Inflammatory macrophage (primary cell): ENCODE results near the gene CUL1.

Experiments
- DNase-seq, 2 donors: peaks; one replicate each; pipeline ENCODE4 v3.0.0-alpha.2; 2020 to 2022

The CUL1 gene

DNA sequence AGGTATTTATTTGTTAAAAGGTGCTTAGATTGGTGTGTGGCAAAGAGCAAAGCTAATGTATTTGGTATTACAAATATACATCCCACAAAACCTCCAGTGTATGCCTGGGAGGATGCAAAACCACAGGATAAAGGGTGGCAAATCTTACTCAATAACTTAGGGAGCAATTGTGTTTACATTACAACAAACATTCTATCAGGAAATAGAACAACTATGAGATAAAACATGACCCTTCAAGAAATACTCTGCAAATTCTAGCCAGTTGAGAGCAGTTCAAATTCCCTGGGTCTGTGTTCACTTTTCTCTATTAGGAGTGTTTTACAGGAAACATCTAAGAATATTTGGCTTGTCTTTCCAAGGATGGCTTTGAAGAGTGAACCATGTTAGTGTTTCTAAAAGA lies 64.9 kb downstream of the CUL1 start:
- DNase-seq, result no peak

DNA sequence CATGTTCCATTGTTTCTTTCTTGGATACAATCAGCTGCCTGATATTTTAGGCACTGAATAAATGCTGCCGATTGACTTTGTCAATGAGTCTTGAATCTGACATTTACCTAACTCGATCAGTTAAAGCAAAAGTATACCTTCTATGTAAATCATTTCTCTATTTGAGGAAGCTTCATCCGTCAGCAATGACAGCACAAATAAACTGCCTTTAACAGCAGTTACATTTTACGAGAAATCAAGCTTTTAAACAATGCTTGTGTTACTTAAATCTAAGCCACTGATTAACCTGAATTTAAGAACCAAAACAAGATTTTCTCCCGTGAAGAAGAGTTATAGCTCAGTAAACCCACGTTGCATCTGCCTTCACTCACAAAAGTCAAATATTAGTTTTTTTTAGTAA lies 71.3 kb downstream of the CUL1 start:
- DNase-seq, result no peak

DNA sequence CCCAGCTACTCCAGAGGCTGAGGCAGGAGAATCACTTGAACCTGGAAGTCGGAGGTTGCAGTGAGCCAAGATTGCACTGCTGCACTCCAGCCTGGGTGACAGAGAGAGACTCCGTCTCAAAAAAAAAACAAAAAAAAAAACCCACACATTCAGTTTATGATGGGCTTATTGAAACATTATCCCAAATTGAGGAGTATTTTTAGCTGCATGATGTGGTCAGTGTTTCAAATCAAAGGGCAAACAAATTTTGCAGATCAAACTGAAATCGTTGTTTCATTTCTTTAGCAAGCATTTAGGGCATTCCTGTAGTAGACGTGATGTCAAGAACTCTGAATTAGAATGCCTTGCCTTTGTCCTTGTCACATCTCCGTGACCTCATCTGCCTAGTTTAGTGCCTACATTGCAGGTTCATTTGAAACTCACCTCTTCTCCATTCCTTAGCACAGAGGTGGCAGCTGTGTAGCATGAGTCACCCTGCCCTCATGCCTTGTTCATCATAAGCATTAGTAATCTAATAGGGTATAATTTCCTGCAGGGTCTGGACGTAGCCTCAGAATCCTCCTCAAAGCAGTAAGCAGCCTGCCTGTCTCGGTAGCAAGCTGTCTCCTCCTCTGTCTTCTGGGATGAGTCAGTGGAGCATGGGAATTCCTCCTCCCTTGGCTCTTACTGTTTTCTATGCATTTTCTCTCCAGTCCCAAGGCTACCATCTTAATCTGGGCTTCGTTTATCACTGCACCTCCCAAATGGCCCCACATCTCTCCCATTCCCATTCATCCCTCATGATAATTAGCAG lies 73.8 kb downstream of the CUL1 start:
- DNase-seq, result no peak

DNA sequence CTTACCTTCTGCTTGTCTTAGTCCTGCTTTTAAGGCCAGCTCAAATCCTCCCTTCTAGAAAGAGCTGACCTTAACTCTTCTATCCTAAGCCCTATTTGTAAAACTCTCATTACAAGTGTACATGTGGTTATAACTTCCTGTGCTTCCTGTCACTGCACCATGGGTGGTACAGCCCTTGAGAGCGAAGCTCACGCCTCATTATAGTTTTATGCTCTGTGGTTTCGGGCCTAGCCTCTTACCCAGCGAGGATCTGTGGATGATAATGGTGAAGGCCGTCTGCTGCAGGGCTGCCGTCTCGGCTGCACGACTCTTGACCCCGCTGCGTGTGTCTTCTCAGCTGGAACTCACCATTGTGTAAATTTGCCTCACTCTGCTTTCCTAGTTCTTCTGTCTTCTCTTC lies 74.6 kb downstream of the CUL1 start:
- no peak for DNase-seq

DNA sequence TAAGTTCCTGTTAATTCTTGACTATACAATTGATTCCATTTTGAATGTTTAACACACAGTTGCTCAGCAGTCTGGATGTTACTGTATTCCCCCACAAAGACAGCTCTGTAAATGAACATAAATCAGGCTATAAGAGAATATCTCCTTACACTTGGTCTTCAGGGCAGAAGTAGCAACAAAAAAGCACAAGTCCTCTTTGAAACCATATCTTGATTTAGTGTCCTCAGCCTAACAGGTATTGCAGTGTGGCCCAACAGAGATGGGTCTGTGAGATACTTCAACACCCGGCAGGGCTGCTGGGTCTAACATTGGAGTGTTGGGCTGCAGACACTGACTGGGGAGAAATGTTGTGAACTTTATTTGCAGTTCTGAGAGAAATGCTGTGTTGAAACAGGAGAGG lies 75.8 kb downstream of the CUL1 start:
- no peak for DNase-seq

DNA sequence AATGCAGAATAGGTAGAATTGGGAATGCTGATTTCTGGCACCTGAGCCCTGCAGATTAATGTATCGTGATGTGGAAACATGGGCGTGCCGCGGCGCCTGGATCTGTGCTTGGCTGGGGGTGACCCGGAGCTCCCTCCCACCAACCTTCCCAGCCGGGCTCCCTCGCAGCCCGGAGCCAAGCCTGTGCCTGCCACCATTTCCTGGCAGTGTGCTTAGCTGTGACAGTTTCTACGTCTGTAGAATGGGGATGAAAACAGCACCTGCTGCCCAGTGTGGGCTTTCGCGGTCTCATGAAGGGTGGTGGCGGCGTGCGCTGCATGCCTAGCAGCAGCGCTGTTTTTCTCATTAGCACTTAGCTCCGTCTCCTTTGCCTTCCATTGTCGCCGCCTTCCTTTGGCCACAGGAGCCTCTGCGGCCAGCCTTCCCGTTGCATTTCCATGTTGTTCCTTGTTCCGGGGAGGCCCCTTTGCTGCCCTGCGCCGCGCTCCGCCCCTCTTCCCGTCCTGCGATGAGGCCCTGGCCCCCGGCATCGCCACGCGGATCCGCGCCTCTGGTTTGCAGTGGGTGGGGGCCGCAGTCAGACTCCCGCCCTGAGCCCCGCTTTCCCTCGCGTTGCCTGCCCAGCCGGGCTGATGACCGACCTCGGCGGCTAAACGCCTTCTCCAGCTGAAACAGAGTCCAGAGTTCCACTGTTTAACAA lies 84.2 kb downstream of the CUL1 start:
- DNase-seq, result no peak

DNA sequence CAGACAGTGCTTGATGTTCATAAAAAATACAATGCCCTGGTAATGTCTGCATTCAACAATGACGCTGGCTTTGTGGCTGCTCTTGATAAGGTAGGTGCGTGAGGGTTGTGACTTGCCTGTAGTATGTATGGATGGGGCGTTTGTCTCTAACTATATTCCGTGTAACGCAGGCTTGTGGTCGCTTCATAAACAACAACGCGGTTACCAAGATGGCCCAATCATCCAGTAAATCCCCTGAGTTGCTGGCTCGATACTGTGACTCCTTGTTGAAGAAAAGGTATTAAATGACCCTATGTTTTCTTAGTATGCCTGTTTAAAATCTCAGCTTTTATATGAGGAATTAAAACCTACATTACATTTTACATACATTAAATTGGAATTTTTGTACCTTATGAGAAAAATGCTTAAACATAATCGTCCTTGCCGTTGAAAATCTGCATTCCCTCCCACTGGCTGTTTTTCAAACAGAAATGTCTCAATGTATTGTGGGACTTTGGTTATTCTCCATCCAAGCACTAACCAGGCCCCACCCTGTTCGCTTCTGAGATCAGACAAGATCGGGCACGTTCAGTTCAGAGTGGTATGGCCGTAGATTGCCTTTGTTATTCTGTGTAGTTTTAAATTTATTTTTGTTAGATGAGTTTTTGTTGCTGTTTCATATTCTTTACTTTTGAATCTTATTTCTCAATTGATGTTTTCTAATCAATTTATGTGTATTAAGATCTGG lies 85.3 kb downstream of the CUL1 start:
- DNase-seq, result no peak

DNA sequence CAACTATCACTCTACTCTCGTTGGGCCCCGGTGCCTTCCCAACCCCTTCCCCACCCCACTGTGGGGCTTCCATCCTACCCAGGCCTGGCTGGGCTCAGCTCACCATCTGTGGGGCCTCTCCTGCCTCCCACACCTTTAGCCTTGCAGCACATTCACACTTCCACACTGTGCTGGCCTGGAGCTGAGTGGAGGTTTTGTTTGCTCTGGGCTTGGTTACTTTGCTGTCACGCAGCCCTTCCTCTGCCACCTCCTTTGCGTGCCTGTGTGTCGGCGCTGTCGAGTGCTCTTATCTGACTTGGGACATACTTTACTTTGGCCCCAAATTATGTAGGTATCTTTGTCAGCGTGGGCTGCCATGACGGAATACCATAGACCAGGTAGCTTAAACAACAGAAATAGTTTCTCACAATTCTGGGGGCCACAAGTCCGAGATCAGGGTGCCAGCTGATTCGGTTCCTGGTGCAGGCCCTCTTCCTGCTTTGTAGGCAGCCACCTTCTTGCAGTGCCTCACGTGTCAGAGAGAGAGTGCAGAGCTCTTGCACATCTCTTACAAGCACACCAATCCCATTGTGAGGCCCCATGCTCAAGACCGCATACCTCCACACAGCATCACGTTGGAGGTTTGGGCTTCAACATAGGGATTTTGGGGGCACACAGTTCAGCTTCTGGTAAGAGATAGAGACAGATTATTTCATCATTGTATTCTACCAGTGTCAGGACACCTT lies 89.0 kb downstream of the CUL1 start:
- DNase-seq, result no peak

DNA sequence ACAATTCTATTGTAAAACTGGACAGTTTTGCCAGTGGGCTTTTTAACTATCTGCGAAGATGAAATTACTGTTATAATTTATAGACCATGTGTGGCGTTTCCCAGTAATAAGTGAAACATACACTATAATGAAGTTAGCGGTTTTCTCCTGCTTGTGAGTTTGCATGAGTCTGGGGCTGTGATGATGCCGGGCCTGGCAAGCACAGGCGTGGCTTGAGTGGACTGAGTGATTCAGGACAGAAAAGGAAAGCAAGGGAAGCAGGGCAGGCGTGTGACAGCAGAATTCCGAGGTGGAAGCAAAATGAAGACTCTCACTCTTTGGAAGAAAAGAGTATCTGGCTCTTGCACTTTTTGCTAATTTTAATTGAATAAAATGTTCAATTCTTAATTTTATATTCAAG lies 90.5 kb downstream of the CUL1 start:
- DNase-seq, result no peak

DNA sequence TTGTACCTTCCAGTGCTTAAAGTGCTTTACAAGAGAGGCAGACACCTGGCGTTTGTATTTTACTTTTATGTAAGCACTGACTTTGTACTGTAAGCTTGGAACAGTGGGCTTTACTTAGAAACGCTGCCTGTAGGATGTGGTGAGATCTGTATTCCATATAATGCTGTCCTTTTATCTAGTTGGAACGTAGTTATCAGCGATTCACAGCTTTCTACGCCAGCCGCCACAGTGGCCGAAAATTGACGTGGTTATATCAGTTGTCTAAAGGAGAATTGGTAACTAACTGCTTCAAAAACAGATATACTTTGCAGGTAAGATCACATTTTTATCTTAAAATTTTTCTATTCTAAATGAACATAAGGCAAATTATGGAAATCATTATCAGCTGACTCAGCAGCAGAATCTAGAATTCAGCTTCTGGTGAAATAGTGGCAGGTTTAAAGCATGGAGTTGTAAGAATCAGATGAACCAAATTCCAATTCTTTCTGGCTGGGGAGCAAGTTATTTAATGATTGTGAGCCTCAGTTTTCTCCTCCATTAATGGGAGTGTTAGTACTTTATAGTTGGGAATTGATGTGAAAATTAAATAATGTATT lies 91.5 kb downstream of the CUL1 start:
- DNase-seq, result no peak

DNA sequence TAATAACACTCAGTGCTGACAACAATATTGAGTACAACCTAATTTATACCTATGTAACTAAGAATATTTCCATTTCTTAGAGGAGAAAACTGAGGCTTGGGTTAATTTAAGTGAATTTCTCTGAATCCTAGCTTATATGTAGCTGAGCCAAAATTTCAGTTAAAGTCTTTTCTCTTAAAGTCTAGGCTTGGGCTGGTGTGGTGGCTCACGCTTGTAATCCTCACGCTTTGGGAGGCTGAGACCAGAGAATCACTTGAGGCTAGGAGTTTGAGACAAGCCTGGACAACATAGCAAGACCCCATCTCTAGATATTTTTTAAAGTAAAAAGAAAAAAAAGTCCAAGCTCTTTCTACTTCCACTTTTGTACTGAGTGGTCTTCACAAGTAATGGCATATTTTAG lies 92.1 kb downstream of the CUL1 start:
- DNase-seq, result no peak

DNA sequence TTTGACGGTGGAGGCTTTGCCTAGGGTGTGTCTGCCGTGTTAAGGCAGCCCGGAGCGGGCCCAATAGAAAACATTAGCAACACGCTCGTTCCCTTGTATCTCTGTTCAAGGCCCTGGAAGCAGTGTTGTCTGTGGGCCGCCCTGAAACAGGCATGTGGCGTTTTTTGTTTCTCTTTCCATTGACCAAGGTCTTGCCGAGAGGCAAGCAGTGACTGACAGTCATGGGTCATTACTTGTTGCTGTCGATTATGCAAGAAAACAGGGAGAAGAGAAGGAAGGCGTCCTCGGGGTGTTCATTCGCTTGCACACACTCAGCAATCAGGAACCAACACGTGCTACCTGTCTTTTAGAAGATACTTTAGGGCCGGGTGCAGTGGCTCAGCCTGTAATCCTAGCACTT lies 92.8 kb downstream of the CUL1 start:
- peak; percentile 12 to 41 for DNase-seq

DNA sequence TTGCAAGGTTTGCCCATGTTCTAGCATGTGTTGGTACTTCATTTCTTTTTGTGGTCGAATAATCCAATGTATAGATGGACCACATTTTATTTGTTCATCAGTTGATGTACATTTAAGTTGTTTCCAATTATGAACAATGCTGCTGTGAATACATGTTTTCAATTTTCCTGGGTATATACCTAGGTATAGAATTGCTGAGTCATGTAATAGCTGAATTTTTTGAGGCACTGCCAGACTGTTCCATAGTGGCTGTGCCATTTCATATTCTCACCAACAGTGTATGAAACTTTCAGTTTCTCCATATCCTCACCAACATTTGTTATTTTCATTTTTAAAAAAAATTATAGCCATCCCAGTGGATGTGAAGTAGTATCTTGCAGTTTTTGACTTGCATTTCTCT lies 94.9 kb downstream of the CUL1 start:
- no peak for DNase-seq

DNA sequence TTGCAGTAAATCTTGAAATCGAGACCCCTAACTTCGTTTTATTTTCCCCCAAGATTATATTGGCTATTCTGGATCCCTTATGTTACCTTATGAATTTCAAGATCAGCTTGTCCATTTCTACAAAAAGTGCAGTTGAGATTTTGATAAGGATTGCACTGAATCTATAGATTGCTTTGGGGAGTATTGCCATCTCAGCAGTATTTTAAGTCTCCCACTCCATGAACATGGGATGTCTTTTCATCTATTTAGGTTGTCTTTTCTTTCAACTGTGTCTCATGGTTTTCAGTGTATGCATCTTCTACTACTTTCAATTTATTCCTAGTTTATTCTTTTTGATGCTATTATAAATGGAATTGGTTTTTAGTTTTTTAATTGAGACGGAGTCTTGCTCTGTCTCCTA lies 95.8 kb downstream of the CUL1 start:
- DNase-seq, result no peak

DNA sequence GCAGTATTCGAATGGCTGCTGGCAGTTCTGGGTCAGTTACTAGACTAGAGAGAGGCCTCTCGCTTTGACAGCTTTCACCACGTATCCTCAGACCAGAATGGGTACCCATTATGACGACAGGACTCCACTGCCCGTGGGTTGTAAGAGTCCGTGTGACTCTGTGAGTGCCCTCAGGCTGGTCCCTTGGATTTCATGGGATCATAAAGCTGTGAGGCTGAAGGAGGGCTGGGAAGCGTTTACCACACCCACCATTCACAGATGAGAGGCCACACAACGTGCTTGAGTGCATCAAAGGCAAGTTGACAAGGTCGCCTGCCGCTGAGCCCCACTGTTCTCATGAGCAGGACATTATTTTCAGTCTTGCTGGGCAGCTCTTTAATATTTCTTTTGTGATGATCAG lies 98.1 kb downstream of the CUL1 start:
- no peak for DNase-seq

DNA sequence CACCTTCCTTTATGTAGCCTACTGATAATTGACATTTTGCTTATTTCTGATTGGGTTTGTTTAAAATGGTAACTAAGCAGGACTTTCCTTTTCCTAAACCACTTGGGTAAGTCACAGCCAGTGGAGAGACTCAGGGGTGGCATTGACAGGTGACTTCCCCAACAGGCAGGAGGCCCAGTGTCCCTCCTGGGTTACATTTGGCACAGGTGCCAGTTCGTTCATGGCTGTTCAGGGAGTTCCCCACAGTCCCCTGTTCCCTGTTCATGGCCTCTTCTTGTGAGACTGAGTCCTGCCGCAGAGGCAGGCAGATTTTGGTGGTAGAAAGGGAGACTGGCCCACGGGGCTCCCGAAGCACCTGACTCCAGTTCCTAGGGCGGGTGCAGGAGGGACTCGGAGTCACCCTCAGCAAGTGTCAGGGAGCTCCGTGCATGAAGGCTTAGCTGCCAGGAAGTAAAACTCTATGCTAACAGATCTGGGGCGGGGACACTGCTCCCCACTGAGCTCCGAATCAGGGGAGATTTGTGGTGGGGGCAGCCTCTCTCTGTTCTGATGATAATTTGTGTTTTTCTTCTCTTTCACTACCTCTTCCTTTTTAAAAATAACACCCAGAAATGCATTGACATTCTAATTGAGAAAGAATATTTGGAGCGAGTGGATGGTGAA lies 101.3 kb downstream of the CUL1 start:
- DNase-seq, result no peak

DNA sequence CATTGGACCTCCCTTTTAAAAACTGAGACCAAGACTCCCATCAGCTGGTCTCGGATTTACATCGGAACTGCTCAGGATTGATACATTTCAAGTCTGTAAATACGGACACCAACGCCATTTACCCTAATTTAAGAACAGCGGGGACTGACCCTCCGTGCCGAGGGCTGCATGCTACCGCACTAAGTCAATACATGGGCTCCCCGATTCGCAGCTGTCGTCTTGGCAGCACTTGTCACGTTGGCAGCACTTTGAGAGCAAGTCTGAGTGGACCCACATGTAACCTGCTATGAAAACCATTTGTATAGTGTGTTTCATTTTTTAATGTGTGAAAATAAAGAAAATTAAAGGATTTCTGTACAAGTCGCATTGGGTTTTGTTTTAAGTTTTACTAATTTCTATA lies 102.0 kb downstream of the CUL1 start:
- no peak for DNase-seq

DNA sequence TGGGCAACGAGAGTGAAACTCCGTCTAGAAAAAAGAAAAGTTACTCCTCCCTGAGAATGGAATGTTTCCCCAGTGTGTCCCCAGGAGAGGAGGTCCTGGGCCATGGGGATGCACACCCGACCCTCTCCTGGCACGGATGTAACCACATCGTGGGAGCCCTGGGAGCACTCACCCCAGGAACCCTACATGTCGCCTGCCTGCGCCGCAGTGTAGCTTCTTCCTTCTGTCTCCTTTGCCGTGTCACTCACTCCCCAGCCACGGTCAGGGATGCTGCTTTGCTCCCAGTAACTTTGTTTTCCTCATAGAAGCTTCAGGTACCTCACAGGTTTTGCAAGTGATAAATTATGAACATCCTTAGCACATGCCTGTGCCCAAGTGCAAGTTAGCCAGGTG lies 103.4 kb downstream of the CUL1 start:
- no peak for DNase-seq

DNA sequence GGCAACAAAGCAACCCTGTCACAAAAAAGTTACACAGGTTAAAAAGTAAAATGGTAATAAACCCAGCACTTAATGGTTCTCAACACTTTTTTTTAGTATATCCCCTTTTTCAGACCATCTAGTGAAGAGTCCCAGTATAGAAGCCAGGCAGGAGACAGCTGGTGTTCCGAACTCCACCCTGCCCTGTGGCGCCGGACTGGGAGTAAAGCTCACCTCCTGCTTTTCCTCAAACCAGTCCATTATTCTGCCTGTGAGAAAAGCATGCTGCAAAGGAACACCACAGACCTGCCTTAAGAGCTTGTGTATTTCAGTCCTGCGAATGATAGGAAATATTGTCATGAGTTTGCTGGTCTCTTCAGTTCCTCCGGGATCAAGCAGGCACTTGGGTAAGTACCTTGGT lies 104.4 kb downstream of the CUL1 start:
- DNase-seq, result no peak

DNA sequence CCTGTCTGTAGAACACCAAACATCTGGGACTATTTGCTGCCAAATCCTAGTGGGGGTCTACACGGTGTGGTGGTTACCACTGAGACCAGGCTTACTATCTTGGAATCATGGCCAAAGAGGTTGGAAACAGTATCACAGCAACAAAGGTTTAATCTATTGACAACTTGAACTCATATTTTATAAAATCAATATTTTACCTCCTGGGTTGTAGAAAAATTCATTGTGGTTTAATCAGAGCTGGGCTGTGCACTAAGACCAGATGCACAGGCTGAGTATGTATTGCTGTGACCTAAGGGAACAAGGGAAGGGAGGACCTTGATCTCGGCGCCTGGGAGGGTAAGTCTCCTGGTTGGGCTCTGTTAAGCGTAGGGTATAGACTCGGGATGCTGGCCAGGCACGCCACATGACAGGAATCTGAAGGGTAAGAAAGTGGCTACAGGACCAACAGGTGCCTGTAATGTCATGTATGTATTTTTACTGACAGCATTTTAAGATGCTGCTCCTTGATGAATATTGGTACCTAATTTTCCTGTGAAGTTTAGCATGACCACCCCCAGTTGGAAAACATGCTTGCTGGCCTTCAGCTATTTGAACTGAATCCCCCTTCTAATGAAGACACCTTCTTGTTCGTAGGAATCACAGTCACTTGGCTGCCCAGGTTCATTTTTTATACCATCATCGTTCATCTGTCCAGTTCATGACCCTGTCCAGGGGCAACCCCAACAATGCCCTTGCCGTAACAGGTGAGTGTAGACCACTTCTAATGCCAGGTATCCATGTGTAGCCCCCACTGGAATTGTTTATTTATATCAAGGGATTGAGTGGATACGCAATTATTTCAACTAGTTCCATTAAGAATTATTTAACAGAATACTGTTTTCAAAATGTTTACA lies 105.9 kb downstream of the CUL1 start:
- no peak for DNase-seq

DNA sequence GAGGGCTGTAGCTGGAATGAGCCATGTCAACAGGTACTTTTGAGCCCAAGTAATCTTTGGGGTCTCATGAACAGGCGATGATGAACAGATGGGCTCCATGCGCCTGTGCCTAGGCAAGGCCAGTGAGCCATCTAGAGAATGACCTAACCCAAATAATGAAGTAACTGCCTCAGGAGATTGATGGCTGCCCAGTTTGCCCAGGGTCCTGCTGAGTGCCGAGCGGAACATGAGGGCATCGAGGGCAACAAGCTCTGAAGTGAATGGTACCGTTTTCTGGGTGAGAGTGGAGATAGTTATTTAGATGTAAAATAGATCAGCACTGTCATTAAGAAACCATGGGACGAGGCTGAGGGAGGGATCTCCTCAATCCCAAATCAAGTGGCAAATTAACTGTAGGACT lies 107.5 kb downstream of the CUL1 start:
- no peak for DNase-seq
